Inferior parietal cortex (tissue), 1 donor: Measurements from ENCODE around the gene TMEM182.

ENCODE experiments used
- DNase-seq: peaks from one replicate; pipeline ENCODE4 v3.0.0-alpha.2; 2016; ENCODE audit errors: extremely low spot score

Gene TMEM182

DNA sequence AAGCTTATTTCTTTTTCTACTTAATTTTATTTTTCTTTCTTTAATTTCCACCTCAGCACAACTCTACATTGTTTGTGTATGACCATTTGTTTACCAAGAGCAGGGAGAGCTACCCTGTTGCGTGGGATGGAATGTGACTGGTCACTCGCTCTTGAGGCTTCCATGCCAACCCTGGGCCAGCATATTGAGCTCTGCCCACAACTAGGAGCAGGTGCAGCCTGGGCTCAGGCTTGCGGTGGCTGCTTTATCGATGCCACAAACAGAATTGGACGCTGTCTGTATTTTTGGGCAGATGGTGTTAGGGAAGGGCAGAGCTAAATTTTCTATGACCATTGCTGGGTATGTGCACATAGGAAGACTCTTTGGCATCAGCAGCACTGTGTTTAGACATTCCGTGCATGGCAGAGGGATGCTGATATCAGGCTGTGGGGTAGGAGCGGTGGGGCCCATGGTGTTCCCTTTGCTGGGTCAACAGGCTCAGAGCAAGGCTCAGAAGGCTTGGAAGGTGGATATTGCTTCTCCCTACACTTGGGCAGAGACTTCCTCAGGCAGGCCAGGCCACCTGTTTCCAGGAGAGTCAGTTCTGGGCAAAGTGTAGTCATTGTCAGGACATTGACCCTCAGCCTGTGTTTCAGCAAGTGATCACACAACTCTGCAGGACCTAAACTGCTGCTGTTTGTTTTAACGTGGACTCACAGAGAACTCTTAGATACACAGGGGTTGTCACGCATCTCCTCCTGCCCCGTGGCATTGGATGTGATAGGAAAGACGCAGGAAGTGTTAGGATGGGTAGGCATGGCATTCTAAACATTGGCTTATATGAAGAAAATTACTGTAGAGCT, 40.2 kb downstream of the TMEM182 start:
- no peak for DNase-seq

DNA sequence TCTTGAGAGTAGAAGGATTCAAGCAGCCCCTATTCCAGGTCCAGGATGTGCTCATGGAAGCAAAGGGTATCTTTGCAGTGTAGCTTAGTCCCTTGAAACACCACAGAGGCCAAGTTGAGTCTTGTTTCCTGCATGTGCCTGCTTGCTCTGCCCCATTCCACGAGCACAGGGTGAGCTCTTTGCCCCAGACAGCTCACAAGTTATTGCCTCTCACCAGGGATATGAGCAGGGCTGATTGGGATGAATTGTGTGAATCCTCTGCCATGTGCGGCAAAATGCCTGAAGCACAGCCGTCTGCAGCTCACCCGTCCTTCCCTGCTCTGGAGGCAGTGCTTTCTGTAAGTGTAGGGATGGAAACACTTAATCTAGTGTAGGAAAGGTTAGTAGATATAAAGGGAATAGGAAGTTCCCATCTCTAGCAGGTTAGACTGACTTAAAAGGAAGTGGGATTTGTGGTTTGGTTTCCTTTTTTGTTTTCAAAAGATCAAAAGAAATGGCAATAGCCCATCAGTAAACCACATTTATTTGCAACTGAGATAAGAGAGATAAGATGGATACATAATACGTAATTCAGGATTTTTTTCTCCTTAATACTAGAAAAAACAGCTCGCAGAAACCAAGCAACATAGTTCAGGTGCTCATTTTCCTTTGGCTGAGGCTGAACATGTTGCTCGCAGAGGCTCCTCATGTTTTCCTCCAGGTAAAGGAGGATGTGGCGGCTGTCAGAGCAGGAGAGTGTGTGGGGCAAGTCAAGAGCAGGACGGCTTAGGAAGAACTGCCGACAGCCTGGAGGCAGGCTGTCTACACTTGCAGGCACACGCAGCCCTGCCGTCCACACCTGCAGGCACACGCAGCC, 41.4 kb downstream of the TMEM182 start:
- no peak for DNase-seq

GRCh38 chr2:102803897-102804217, 42.0 kb downstream of the TMEM182 start:
- DNase-seq: no peak

- DNase-seq: peak; percentile 80
Observed at GRCh38 chr2:102806250-102806837, 44.5 kb downstream of the TMEM182 start.

- no peak for DNase-seq
Observed at GRCh38 chr2:102809291-102810189, 47.7 kb downstream of the TMEM182 start.

DNA sequence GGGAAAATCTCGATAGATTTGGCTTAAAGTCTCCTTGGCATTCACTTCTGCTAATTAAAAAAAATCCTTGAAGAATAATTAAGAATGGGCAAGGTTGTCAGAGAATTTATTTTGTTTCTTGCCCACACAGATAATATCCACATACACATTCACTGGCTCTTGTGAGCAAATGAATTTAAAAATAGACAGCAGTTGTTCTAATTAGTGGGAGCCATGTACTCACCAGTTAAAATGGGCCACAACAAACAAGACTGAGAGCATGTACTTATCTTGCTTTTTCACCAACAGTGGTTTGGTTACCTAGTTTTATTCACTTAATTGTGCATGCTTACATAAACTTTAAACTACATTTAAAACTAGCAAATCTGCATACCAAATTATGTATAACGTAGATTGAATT, 53.5 kb downstream of the TMEM182 start:
- no peak for DNase-seq

- DNase-seq: no peak
Observed at GRCh38 chr2:102826904-102827303, 65.1 kb downstream of the TMEM182 start.

- DNase-seq: no peak
Observed at GRCh38 chr2:102832789-102833188, 71.0 kb downstream of the TMEM182 start.

DNA sequence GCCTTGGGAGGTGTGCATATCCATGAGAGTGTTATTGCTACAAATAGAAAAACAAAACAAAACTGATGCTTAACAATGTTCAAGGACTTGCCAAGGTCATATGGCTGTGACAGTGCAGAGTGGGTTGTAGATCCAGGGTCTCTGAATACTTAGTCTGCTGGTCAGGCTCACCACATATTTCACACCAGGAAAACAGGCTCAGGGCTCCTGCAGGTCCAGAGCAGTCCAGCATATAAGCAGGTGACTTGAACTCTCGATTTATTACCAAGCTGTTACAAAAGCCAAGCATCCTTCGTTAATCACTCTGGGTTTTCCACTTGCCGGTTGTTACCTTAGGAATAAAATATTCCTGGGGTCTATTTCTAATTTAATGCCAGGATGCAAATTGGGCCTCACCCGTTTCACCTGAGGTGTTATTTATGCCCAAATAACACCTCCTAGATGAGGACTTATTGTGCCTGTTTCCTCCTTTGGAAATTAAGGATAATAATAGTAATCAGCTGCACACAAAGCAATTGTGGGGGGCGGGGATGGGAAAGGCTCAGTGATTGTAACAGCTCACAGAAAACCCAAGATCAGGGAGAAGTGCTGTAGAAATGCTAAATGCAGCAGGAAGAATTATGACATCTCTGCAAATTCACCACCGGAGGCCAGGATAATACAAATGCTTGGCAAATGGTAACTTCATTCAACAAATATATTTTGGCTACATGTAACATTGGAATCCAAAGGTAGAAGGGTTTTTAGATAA, 72.9 kb downstream of the TMEM182 start:
- DNase-seq: no peak

- no peak for DNase-seq
Observed at GRCh38 chr2:102837626-102838198, 75.9 kb downstream of the TMEM182 start.

DNA sequence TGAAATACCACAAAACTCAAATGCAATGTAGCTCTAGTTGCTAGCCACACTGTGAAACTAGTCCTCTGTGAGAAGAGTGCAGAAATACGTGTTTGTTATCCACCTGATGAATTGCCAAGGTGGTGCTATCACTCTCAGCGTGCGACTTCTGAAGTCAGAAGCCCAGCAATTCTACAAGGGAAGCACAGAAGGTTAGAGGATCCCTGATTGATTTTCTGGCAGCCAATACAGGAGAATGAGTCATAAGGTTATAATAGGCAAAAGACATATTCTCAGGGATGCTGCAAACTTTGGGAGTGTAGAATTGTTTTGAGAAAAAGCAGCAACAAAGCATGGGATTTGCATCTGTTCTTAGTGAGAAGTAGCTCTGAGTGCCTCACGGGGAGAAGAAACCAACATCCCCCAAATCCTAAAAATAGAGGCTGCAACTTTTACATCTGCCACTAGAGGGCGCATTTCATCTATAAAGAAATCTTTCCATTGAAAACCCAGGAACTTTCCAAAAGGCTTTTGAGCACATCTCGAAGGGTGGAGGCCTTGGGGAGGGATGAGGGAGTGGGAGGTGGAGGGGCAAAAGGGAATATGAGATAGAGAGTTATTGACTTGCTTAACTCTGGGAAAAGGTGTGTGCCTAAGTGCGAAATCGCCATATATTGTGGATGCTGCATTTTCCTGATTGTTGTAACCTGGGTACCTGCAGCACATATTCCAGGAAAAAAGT, 78.0 kb downstream of the TMEM182 start:
- DNase-seq: peak; percentile 91

DNA sequence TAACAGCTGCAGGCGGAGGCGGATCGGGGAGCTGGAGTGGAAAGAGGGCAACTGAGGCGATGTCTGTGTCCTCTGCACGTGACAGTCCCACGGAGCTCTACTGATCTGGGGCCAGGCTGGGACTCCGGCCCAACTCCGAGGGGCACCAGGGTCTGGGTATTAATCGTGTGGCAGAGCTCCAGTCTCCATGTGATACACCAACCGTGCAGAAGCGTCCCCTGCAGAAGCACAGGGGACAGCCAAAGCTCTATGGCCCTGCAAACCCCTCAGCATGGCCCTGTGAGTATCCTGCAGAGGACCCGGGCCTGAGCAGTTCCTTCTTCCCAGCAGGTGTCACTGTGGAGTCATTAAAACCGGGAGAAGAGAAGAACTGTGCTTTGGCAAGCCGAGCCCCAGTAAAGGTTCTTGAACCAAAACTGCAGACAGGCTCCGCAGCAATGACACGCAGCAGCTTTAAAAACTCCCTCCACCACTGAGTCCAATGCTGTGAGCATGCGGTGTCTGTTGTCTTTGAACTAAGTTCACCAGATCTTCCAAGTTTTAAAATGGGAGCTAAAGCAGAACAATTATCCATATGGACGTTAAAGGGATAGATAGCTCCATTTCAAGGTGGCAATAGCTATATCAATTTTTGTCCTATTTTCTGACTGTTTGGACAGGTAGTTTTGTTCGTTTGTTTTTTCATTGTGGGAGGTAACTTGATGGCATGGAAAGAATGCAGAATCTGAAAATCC, 79.4 kb downstream of the TMEM182 start:
- peak; percentile 82 for DNase-seq

DNA sequence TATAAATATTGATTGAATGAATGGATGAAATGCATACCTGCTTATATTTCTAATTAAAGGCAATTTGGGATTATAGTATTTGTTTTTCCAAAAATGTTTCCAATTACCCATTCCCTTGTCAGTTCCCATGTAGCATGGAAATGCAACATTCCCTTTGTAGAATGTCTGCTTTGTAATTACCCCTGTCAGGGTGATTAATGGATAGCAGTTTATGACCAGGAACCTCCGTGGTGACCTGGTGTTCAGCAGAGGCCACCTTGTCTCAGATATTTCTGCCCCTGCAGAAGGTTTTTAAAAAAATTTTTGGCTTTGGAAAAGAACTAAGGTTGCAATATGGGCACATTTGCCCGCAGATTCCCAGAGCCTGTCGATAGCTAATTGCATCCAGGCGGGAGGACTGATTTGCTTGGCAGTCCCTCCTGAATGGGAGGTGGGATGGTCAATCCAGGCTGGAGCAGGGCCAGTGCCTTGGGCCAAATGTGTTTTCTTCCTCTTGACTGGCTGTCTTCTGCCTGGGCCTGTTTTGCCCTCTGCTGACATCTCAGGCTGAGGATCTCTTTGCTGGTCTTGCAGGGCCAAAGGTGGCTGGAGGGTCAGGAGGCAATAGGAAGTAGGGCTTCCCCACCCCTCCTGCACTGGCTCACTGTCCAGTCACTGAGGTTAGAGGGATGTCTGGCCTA, 82.1 kb downstream of the TMEM182 start:
- DNase-seq: no peak

GRCh38 chr2:102844911-102845310, 83.1 kb downstream of the TMEM182 start:
- no peak for DNase-seq

- peak; percentile 68 for DNase-seq
Observed at GRCh38 chr2:102848366-102848839, 86.6 kb downstream of the TMEM182 start.

DNA sequence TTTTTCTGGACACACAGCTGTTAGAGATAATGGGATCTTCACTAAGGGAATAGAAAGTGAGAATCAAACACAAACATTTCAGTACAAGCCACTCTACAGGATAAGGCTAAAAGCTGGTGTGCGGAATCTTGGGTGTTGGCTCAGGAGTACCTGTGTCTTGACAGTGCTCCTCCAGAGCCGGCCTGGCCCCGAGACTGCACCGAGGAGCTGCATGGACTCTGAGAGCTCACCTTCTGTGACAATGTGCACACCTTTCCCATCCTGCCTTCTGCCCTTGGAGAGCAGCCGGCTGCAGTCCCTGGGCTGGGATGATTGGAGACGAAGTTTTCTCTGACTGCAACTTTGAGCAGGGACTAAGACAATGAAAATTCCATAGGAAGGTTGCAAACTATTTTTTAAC, 89.1 kb downstream of the TMEM182 start:
- DNase-seq: no peak

GRCh38 chr2:102852867-102853266, 91.0 kb downstream of the TMEM182 start:
- no peak for DNase-seq
